Measurements from ENCODE around the gene RBMS3. TPM values are rescaled to one million over a fixed set of nuclear protein-coding genes. Genes with fewer than 3 reads are reported as not detected.

The RBMS3 gene
- total RNA-seq, 1 donor from 2014 or later: 3.8 TPM

- peaks cover 43% of the 10 kb centered on the region for H3K4me1 Mint-ChIP-seq (ENCODE audit: low read depth)
- no peaks in the 10 kb centered on the region for H3K27me3 Mint-ChIP-seq
- peak overlapping the region; percentile 84 for H3K27ac Mint-ChIP-seq
- no peak for TF ChIP-seq CTCF (IDR thresholded peaks at IDR 0.05; ENCODE audit: unreplicated experiment)
- H3K36me3 Mint-ChIP-seq (ENCODE audit: insufficient read depth): peaks cover 1% of the 10 kb centered on the region
- H3K9me3 Mint-ChIP-seq (ENCODE audit: low read depth): peaks cover 10% of the 10 kb centered on the region
- H3K4me3 Mint-ChIP-seq (ENCODE audit: low read depth): no peak overlapping the region
- no peak for DNase-seq (ENCODE audit: low spot score, unreplicated experiment)
These were observed 402.4 kb downstream of the RBMS3 start for GRCh38 chr3:29683018-29683993.

GRCh38 chr3:29686889-29687592 lies 406.2 kb downstream of the RBMS3 start:
- no peak for DNase-seq (ENCODE audit: low spot score, unreplicated experiment)
- no peak overlapping the region for H3K4me3 Mint-ChIP-seq (ENCODE audit: low read depth)
- H3K4me1 Mint-ChIP-seq (ENCODE audit: low read depth): peaks cover 37% of the 10 kb centered on the region
- H3K36me3 Mint-ChIP-seq (ENCODE audit: insufficient read depth): peaks cover 1% of the 10 kb centered on the region
- H3K9me3 Mint-ChIP-seq (ENCODE audit: low read depth): peaks cover 6% of the 10 kb centered on the region
- no peak for TF ChIP-seq CTCF (IDR thresholded peaks at IDR 0.05; ENCODE audit: unreplicated experiment)
- H3K27ac Mint-ChIP-seq: peak overlapping the region; percentile 93
- no peaks in the 10 kb centered on the region for H3K27me3 Mint-ChIP-seq

DNA sequence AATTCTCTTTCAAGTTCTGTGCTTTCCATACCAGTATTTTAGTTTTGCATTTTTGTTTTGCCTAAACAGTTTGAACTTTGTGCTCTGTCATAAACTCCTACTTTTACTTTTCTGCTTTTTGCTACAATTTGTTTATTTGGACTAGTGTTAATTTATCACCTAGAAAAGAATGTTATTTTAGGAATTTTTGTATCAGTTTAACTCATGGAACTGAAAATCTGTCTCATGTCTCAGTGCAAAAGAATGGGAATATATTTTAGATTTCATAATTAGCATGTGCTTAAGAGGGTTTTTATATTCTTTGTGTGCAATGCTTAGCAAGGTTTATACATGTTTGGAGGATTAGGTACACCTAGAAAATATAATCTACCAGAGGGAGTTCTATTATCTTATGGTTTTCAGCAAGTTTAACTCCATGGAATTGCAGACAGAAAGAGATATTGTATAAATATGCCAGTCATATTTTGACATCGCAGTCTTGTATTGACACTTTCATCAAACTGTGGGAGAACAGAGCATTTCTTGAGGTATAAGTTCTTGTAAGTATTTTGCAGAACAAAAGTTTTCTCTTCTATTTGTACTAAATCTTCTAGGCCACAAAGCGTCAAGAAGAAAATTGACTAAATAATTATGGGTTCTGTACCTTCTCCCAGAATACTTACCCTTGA lies 409.9 kb downstream of the RBMS3 start:
- no peaks in the 10 kb centered on the region for H3K36me3 Mint-ChIP-seq (ENCODE audit: insufficient read depth)
- H3K27ac Mint-ChIP-seq: no peak overlapping the region
- peaks cover 3% of the 10 kb centered on the region for H3K9me3 Mint-ChIP-seq (ENCODE audit: low read depth)
- no peak overlapping the region for H3K4me3 Mint-ChIP-seq (ENCODE audit: low read depth)
- TF ChIP-seq CTCF (IDR thresholded peaks at IDR 0.05; ENCODE audit: unreplicated experiment): no peak
- H3K4me1 Mint-ChIP-seq (ENCODE audit: low read depth): peaks cover 39% of the 10 kb centered on the region
- no peak for DNase-seq (ENCODE audit: low spot score, unreplicated experiment)
- no peaks in the 10 kb centered on the region for H3K27me3 Mint-ChIP-seq

- no peak for DNase-seq (ENCODE audit: low spot score, unreplicated experiment)
- H3K4me1 Mint-ChIP-seq (ENCODE audit: low read depth): peaks cover 28% of the 10 kb centered on the region
- H3K27ac Mint-ChIP-seq: peak overlapping the region; percentile 82
- H3K27me3 Mint-ChIP-seq: no peaks in the 10 kb centered on the region
- H3K4me3 Mint-ChIP-seq (ENCODE audit: low read depth): no peak overlapping the region
- no peaks in the 10 kb centered on the region for H3K9me3 Mint-ChIP-seq (ENCODE audit: low read depth)
- no peak for TF ChIP-seq CTCF (IDR thresholded peaks at IDR 0.05; ENCODE audit: unreplicated experiment)
- no peaks in the 10 kb centered on the region for H3K36me3 Mint-ChIP-seq (ENCODE audit: insufficient read depth)
These were observed 413.0 kb downstream of the RBMS3 start for GRCh38 chr3:29693863-29694262.

GRCh38 chr3:29694331-29694730 lies 413.5 kb downstream of the RBMS3 start:
- Mint-ChIP-seq H3K36me3 (ENCODE audit: insufficient read depth) (no peaks in the 10 kb centered on the region), H3K9me3 (ENCODE audit: low read depth) (no peaks in the 10 kb centered on the region), H3K27me3 (no peaks in the 10 kb centered on the region), H3K4me3 (ENCODE audit: low read depth) (no peak overlapping the region), H3K4me1 (ENCODE audit: low read depth) (peaks cover 28% of the 10 kb centered on the region), H3K27ac (no peak overlapping the region)
- DNase-seq (ENCODE audit: low spot score, unreplicated experiment): no peak
- TF ChIP-seq CTCF (IDR thresholded peaks at IDR 0.05; ENCODE audit: unreplicated experiment): no peak
